Lower lobe of right lung (tissue), 2 donors: ENCODE results near the gene SORCS1. TPM values are rescaled to one million over a fixed set of nuclear protein-coding genes. Genes with fewer than 3 reads are reported as not detected.
A peak's percentile ranks its signal among the peaks of the same experiment; 100 is the strongest.

Experiments used
- ATAC-seq, 2 donors: fragments of 200-7000 bp; cut with Tn5 transposase; one replicate each; pipeline ENCODE4 v1.9.1; 2020 to 2022; ENCODE audit warnings: mild to moderate bottlenecking in 2 of 2, moderate library complexity in 2 of 2
- DNase-seq: peaks from one replicate; pipeline ENCODE4 v3.0.0-alpha.2; 2020
- H3K27ac ChIP-seq: fragments of 200-600 bp; one replicate; pipeline ENCODE4 v1.8.0; 2022
- H3K27me3 ChIP-seq: fragments of 200-600 bp; one replicate; pipeline ENCODE4 v1.8.0; 2022; ENCODE audit warnings: low read depth
- H3K36me3 ChIP-seq: fragments of 200-600 bp; one replicate; pipeline ENCODE4 v1.8.0; 2022; ENCODE audit warnings: mild to moderate bottlenecking
- H3K4me1 ChIP-seq: fragments of 200-600 bp; one replicate; pipeline ENCODE4 v1.8.0; 2022
- H3K4me3 ChIP-seq: fragments of 200-600 bp; one replicate; pipeline ENCODE4 v1.8.0; 2022; ENCODE audit warnings: mild to moderate bottlenecking
- H3K9me3 ChIP-seq: fragments of 200-600 bp; one replicate; pipeline ENCODE4 v1.8.0; 2022
- intact Hi-C: fragments of 100-400 bp; cut with DNase I; formaldehyde crosslinking; loops from one replicate; pipeline ENCODE4 v1.11.0; 2022
- total RNA-seq: library from RNA; stranded (reverse); fragmentation: NEBNext Ultra II Directional; extraction: Animal tissue kit (Norgen Biotek cat#: 25700); gene quantifications from one replicate; pipeline ENCODE4 v1.2.1, GENCODE V29; 2021
- TF ChIP-seq, protein P1 (sequence below): fragments of 200-600 bp; IDR thresholded peaks from one replicate; pipeline ENCODE4 v1.8.0; 2022; ENCODE audit warnings: antibody characterized with exemption, mild to moderate bottlenecking
- donor health status: DM: no; HTN: yes; CAD: no; lungs with severe emphysema.

The SORCS1 gene
- total RNA-seq, 1 donor from 2014 or later = 0.15 TPM

DNA sequence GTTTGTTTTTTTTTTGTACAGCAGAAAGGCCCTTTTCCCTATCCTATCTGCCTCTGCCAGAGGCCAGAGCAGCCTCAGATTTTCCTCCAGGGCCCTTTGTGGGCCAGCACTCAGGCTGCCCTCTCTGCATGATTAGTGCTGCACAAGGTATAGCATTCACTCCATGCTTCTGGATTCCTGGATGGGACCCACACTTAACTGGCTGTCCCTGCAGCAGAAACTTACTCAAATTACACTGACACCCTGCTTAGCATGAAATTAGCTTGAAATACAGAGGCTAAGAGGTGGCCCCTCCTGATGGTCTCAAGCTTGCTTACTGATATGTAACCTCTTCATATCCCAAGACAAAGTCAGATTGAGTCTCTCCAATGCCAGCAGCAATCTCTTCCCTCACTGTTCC, 239.3 kb downstream of the SORCS1 start:
- TF ChIP-seq, protein P1, sequence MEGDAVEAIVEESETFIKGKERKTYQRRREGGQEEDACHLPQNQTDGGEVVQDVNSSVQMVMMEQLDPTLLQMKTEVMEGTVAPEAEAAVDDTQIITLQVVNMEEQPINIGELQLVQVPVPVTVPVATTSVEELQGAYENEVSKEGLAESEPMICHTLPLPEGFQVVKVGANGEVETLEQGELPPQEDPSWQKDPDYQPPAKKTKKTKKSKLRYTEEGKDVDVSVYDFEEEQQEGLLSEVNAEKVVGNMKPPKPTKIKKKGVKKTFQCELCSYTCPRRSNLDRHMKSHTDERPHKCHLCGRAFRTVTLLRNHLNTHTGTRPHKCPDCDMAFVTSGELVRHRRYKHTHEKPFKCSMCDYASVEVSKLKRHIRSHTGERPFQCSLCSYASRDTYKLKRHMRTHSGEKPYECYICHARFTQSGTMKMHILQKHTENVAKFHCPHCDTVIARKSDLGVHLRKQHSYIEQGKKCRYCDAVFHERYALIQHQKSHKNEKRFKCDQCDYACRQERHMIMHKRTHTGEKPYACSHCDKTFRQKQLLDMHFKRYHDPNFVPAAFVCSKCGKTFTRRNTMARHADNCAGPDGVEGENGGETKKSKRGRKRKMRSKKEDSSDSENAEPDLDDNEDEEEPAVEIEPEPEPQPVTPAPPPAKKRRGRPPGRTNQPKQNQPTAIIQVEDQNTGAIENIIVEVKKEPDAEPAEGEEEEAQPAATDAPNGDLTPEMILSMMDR = no peak
- Histone ChIP-seq H3K4me1 (peaks cover 1% of the 10 kb centered on the region), H3K4me3 (no peak overlapping the region), H3K9me3 (no peaks in the 10 kb centered on the region), H3K27ac (no peak overlapping the region), H3K27me3 (no peaks in the 10 kb centered on the region), H3K36me3 (no peaks in the 10 kb centered on the region)
- intact Hi-C loops = no loop called here
- ATAC-seq (no peak), DNase-seq (no peak)

DNA sequence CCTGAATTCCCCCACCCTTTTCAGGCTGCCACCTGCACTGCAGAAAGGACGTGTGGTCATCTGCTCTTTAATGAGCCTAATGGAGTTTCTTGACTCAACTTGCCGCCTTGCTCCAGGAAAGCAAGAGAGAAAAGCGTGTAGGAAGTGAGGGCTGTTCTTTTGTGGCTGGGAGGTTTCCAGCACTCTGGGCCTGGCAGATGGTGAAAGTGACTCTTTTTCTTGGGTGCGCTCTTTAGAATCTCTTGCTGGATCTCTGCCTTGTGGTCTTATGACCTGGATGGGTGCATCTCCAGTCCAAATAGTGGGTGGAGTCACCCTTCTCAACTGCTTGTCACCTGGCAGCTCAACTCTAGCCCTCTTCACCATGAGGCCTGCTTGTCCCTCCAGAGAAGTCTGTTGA, 244.0 kb downstream of the SORCS1 start:
- Histone ChIP-seq H3K36me3 (no peaks in the 10 kb centered on the region), H3K9me3 (no peaks in the 10 kb centered on the region), H3K4me3 (no peak overlapping the region), H3K4me1 (peaks cover 8% of the 10 kb centered on the region), H3K27me3 (no peaks in the 10 kb centered on the region), H3K27ac (no peak overlapping the region)
- TF ChIP-seq, protein P1 = no peak
- no peak for DNase-seq
- ATAC-seq = no peak
- intact Hi-C loops = no loop called here

DNA sequence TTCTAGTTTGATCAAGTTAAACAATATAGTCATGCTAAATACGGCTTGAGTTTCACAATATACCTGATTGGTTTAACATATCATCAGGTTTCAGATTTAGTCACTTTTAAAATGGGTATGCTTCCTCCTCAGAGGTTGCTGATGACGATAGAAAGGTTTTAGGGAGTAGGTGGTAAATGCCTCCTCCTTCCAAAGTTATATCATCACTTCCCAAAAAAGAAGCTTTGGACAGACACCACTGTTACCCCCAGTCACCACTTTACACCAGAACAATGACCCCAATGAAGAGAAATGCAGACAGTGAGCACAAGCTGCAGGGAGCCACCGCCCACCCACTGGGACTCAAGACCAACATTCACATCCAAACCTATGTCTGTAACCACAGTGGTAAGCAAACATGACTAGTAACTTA, 244.6 kb downstream of the SORCS1 start:
- Histone ChIP-seq H3K4me1 (peaks cover 8% of the 10 kb centered on the region), H3K9me3 (no peaks in the 10 kb centered on the region), H3K27ac (no peak overlapping the region), H3K36me3 (no peaks in the 10 kb centered on the region), H3K27me3 (no peaks in the 10 kb centered on the region), H3K4me3 (no peak overlapping the region)
- TF ChIP-seq, protein P1 = no peak
- ATAC-seq = no peak
- intact Hi-C loops = no loop called here
- no peak for DNase-seq

DNA sequence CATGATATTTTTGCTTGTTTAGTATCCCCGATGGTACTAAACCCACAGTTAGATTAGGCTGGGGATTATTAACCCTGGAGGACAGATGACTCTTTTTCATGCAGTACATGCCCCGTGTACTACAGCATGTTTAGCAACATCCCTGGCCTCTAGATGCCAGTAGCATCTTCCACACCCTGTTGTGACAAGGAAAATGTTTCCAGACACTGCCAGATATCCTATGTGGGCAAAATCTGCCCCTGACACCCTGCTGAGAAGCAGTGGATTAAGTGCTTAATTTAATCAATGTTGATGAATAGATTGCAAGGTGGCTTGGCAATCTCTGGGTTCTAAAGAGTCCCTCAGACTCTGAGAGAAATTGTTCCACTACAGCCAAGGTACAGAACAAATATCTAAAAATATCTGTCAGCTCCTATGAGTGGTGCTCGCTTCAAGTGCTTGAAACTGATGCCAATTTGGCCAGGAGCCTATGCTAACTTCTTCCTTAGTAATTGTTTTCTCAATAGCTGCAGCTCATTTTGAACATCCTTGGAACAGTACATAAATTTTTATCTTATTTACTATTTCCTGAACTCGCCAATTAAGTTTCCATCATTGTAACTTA, 247.0 kb downstream of the SORCS1 start:
- Histone ChIP-seq H3K36me3 (no peaks in the 10 kb centered on the region), H3K27ac (no peak overlapping the region), H3K27me3 (no peaks in the 10 kb centered on the region), H3K9me3 (no peaks in the 10 kb centered on the region), H3K4me1 (peaks cover 8% of the 10 kb centered on the region), H3K4me3 (no peak overlapping the region)
- DNase-seq (peak; percentile 50), ATAC-seq (peak; percentile 73 to 94)
- intact Hi-C loops = no loop called here
- TF ChIP-seq, protein P1 = no peak

DNA sequence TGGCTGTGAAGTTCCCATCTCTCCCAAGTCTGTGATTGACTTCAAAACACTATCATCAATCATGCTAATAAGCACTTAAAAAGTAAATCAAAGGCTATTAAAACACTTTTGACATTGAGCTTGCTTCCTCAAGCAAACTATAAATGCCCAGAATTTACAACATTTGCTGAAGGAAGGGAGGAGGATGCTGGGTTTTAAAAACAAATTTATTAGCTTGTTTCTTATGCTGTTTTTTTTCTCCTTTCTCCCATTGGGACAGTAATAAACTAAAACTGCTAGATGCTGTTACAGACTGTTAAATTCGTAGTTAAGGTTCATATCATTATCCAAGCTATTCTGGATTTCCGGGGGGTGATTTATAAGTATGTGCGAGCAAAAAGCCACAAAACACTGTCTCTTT, 250.5 kb downstream of the SORCS1 start:
- intact Hi-C loops = no loop called here
- ATAC-seq = no peak
- no peak for DNase-seq
- Histone ChIP-seq H3K4me3 (no peak overlapping the region), H3K27me3 (no peaks in the 10 kb centered on the region), H3K4me1 (peaks cover 8% of the 10 kb centered on the region), H3K36me3 (no peaks in the 10 kb centered on the region), H3K27ac (no peak overlapping the region), H3K9me3 (no peaks in the 10 kb centered on the region)
- TF ChIP-seq, protein P1 = no peak
